Measurements from ENCODE around the gene STK32C.

Gene STK32C

GRCh38 chr10:132198381-132199181 lies 109.2 kb downstream of the STK32C start:
- DNase-seq (ENCODE audit: low spot score): no peak

GRCh38 chr10:132198068-132198370 lies 109.7 kb downstream of the STK32C start:
- no peak for DNase-seq (ENCODE audit: low spot score)

DNA sequence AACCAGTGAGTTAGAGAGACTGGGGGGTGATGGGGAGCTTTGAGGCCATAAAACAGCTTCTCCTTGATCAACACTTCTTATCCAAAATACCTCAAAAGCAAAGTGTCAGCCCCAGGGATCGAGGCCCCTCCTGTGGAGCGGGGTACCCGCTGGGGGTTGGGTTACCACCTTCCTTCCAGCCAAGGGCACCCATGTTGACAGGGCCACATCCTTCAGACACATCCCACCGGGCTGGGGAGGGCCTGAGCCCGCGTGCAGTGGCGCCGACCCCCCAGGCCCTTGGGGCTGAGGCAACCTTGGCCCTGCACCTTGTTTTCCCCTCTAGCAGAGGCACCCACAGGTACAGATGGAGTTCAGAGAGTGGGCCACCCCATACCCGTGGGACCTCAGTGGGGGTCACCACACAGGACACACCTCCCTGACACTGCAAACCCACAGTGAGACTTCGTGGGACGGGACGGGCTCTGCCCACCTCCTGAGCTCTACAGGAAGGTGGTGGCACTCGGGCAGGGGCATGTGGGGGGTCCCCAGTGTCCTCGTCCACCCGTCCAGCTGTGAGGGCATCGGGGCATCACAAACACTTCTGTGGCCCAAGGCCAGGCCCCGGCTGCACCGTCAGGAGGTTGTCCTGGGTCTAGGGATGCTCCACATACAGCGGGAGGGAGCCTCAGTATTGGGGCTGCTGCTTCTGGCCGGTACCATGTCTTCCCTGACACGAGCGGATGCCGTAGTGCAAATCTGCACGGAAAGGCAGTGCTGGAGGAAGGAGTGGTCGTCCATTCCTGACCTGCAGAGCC lies 110.3 kb downstream of the STK32C start:
- DNase-seq (ENCODE audit: low spot score): no peak

DNA sequence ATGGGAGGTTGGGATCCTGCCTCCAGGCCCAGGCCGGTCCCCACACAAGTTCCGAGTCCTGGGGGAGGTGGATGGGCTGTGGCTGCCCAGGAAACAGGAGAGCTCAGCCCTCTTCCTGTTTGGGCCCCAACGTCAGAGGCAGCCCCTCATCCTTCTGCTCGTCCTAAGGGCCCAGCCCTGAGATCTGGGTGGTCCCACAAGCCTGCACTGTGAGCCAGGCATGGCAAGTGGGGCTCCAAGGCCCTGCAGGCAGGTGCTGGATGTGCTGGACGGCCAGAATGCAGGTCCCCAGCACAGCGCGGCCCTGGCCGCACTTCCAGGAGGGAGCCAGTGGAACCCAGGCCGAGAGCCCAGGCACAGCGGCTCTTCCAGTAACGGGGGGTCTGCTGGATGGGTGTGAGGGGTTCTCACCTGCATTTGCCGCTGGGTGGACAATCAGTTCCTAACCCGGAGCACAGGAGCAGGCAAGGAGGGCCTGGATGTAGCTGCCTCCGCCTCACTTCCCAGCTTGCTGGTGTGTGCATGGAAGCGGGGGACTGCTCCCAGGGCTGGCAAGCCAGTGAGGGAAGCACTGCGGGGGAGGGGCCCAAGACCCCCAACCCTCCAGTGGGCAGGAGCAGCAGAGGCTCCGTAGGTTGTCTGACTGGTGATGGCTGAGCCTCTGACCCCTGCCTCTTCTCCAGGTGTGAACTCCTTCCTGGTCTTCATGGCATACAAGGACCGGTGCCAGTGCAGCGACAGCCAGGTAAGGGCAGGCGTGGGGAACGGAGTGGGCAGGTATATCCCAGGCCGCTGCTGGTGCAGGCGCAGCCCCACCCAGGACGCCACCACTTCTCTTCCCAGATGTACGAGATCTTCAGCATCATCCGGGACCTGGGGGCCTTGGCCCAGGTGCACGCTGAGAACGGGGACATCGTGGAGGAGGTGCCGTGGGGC lies 111.3 kb downstream of the STK32C start:
- no peak for DNase-seq (ENCODE audit: low spot score)

- DNase-seq (ENCODE audit: low spot score): no peak
Measured at GRCh38 chr10:132195366-132196075, 112.2 kb downstream of the STK32C start.

- DNase-seq (ENCODE audit: low spot score): no peak
Measured at GRCh38 chr10:132194726-132195125, 113.0 kb downstream of the STK32C start.

DNA sequence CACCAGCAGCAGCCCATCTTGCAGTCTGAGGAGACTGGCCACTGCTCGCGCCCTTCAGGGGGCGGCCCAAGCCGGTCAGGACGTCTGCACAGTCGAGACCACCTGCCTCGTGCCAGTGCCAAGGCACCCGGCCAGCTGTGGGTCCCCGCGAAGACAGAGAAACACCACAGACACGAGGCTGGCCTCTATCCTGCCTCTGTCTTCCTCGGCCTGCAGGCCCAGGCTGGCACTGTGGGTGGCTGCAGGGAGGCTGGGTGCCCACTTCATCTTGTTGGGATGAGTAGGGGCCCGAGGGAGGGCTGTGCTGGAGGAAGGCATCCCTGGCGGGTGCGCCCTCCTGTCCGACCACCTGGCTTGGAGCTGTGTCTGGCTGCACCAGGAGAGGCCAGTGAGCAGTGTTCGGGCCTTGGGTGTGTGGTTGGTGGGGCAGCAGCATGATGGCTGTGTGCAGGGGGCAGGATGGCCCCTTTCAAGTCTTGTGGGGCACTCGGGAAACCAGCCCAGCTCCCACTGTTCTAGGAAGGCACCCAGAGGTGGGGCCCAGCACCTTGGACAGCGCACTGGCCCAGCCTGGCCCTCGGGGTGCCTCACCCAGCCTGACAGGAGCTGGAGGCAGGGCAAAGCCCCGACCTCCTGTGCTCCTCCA lies 113.7 kb downstream of the STK32C start:
- peak; percentile 68 for DNase-seq (ENCODE audit: low spot score)

- DNase-seq (ENCODE audit: low spot score): no peak
Measured at GRCh38 chr10:132192991-132193665, 114.6 kb downstream of the STK32C start.

GRCh38 chr10:132192076-132192975 lies 115.4 kb downstream of the STK32C start:
- no peak for DNase-seq (ENCODE audit: low spot score)

GRCh38 chr10:132189810-132190422 lies 117.8 kb downstream of the STK32C start:
- no peak for DNase-seq (ENCODE audit: low spot score)

DNA sequence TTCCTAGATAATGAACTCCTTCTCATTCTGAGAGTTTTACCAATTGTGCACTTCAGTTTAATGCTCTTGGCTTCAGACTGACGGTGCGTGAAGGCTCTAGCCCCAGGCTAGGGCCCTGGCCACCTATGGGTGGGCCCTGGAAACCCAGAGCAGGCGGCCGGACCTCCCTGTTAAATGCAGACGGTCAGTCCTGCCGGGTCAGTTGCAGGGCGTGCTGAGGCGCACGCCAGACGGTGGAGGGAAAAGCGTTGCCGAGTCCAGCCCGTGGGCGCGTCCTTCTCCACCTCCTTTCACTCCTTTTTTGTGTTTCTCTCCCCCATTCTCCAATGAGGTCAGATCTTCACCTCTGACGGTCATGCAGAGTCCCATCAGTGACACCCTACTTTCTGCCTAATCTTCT lies 118.7 kb downstream of the STK32C start:
- DNase-seq (ENCODE audit: low spot score): no peak

DNA sequence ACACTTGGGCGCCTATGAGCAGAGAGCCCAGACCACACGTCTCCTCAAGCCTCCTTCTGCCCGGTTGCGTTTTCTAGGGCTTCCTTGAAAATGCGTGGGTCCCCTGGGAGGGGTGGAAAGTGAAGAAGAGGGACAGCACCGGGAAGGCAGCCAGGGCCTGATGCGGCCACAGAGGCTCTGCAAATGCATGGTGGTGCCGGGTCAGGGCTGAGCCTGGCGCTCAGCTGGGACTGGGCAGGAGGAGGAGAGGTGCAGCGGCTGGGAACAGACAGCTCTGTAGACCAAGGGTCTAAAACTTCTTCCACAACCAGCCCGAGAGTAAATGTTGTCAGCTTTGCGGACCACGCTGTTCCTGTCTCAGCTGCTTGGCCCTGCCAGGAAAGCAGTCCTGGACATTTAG lies 119.4 kb downstream of the STK32C start:
- no peak for DNase-seq (ENCODE audit: low spot score)

- DNase-seq (ENCODE audit: low spot score): peak; percentile 62
Measured at GRCh38 chr10:132187430-132188138, 120.2 kb downstream of the STK32C start.

DNA sequence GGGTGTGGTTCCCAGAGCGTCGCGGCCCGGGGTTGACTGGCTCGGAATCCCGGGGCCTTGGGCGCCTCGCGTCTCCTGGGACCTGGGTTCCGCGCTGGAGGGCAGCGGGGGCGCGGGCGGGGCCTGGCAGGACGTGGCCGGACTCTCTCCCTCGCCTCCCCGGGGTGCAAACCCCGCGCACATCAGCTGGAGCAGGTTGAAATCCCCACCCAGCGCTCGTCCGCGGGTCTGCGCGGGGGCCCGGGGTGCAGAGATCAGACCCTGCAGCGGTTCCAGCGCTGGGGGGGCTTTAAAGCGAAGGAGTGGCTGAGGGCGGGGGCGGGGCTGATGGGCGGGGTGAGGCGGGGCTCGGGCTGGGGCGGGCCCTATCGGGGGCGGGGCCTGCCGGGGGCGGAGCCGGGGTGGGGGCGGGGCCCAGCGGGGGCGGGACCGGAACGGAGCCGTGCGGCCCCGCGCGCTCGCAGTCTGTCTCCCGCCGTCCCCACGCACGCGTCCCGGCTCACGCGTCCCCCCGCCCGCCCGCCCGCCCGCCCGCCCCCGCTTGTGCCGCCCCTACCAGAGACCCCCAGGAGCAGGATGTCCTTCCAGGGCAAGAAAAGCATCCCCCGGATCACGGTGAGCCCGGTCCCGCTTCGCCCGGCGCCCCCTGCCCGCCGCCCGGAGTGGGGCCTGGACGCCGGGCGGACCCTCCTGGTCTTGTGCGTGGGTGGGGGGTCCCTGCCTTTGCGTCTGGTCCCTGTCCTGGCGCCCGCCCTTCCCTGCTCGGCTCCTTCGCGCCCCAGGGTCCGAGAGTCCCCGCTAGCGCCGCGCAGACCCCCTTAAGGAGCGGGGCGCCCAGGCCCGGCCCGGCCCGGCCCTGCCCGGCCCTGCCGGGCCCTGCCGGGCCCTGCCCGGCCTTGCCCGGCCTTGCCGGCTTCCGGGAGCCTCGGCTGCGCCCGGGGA lies 121.0 kb downstream of the STK32C start, which contains the start of gene DPYSL4:
TSS of gene DPYSL4 (plus strand) at position 461 of the 942 bp plus-strand sequence. CDS start at position 577, 116 bp downstream.
- peak; percentile 96 for DNase-seq (ENCODE audit: low spot score)

- DNase-seq (ENCODE audit: low spot score): peak; percentile 82
Measured at GRCh38 chr10:132185601-132186487, 121.9 kb downstream of the STK32C start.

All from AG20443 (cell line).